Measurements from ENCODE around the gene PPFIA1.
"Not testable (repeated sequence)": the region's sequence is repeated elsewhere in the genome, so short reads cannot be mapped to it uniquely, and the experiment has no call there.

Gene PPFIA1

GRCh38 chr11:70327717-70328116 lies 57.2 kb downstream of the PPFIA1 start:
- no peak for DNase-seq

GRCh38 chr11:70328556-70328955 lies 58.1 kb downstream of the PPFIA1 start:
- no peak for DNase-seq

GRCh38 chr11:70331320-70331843 lies 60.9 kb downstream of the PPFIA1 start:
- not testable (repeated sequence) for DNase-seq

DNA sequence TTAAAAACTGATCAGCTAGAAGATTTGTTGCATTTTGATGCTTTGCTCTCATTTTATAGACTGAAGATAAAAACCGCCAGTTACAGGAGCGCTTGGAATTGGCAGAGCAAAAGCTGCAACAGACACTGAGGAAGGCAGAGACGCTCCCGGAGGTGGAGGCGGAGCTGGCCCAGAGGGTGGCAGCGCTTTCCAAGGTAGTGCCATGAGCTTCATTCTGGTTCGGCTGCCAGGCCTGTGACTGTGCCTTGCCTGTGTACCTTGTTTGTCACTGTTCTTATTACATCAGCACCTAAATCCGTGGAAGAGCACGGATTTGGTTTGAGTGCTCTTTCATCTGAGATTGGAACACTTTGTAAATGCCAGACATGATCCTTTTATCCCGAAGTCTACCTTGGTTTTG lies 61.4 kb downstream of the PPFIA1 start:
- DNase-seq: no peak

GRCh38 chr11:70332567-70332966 lies 62.1 kb downstream of the PPFIA1 start:
- DNase-seq: no peak

GRCh38 chr11:70333261-70333660 lies 62.8 kb downstream of the PPFIA1 start:
- no peak for DNase-seq

- DNase-seq: no peak
These were observed 64.0 kb downstream of the PPFIA1 start for GRCh38 chr11:70334351-70334995.

GRCh38 chr11:70335511-70335910 lies 65.0 kb downstream of the PPFIA1 start:
- DNase-seq: no peak

DNA sequence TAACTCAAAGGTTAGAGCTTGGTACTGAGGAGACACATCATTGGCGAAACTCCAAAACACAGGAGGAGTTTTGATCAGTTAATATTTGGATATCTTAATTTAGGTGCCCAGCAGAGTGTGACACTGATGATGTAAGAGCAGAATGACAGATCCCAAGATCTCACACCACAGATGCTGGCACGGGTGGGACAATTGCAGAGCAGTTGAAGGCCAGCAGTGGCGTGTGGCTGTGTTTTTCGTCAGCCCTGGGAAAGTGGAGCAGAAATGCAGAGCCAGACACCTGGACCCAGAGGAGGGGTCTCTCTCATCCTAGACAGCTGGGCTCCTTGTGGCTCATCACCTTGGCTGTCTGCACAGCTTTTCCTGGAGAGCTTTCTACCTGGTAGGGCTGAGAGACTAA lies 68.1 kb downstream of the PPFIA1 start:
- DNase-seq: no peak

DNA sequence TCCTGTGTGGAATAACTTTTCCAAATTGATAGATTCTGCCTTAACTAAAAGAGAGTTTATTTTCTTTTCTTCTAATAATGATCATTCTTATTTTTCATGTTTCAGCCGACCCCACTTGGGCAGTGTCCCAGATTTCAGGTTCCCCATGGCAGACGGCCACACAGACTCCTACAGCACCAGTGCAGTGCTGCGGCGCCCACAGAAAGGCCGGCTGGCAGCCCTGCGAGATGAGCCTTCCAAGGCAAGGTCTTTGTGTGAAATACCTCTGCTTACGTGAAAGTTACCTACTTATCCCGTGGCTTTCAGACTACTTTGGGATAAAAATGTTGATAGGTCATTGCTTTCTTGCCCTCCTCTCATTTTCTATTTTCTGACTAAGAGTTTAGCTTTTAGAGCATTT lies 68.6 kb downstream of the PPFIA1 start:
- no peak for DNase-seq

GRCh38 chr11:70341881-70342429 lies 71.5 kb downstream of the PPFIA1 start:
- no peak for DNase-seq

DNA sequence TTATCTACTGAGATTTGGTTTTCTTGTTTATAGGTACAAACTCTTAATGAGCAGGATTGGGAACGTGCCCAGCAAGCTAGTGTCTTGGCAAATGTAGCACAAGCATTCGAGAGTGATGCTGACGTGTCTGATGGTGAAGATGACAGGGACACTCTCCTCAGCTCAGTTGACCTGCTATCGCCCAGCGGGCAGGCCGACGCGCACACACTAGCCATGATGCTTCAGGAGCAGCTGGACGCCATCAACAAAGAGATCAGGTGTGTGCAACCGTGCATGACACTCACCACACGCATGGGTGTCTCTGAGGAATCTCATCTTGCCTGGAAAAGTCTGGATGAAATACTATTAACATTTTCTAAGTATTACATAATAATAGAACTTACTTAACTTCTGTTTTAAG lies 73.1 kb downstream of the PPFIA1 start:
- no peak for DNase-seq

- no peak for DNase-seq
These were observed 77.7 kb downstream of the PPFIA1 start for GRCh38 chr11:70348191-70348590.

GRCh38 chr11:70348608-70349007 lies 78.1 kb downstream of the PPFIA1 start:
- no peak for DNase-seq

GRCh38 chr11:70351646-70352045 lies 81.2 kb downstream of the PPFIA1 start:
- DNase-seq: no peak

- DNase-seq: no peak
These were observed 81.6 kb downstream of the PPFIA1 start for GRCh38 chr11:70352100-70352499.

DNA sequence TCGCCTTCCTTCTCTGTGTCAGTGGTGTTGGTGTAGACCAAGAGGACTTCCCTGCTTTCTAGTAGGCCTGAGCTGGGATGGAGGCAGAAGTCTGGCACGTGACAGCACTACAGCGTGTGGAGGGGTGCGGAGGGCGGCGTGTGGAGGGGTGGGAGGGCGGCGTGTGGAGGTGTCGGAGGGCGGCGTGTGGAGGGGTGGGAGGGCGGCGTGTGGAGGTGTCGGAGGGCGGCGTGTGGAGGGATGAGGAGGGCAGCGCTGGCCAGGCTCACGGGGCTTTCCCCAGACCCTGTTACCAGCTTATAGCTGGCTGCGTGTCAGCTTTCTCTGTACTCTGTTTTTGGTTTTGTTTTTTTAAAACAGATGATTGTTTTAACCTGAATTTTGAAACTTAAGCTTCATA lies 82.1 kb downstream of the PPFIA1 start:
- DNase-seq: no peak

DNA sequence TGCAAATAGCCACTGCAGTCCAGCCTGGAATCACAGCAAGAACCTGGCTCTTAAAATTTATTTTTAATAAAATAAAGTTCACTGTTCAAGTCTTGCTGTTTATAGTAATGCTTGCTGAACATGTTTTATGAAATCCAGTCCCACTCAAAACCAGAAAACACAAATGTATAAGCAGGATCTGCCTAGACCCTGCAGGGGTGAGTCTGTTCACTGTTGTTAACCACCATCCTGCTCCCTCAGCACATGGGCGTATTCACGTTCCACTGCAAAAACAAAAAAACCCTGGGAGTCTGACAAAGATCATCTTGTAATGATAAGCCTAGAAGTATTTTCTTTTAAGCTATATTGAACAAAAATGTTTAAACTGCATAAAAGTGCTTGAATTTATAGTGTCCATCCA lies 82.8 kb downstream of the PPFIA1 start:
- DNase-seq: no peak

- no peak for DNase-seq
These were observed 83.5 kb downstream of the PPFIA1 start for GRCh38 chr11:70353900-70354568.

DNA sequence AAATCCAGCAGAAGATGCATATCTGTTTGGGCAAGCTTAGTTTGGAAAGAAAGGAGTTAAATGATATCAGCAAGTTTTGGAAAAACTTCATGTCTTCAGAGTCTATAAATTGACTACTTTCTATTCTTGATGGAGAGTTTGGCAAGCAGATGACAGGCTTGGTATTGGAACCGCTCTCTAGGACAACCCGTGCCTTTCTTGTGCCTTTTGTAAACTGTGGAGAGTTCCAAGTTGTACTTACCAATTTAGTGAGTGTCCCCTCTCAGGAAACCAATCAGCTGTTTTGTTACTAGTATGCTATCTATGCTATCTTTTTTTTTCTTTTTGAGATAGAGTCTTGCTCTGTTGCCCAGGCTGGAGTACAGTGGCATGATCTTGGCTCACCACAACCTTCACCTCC lies 84.1 kb downstream of the PPFIA1 start:
- no peak for DNase-seq

- DNase-seq: no peak
These were observed 88.3 kb downstream of the PPFIA1 start for GRCh38 chr11:70358753-70359152.

- no peak for DNase-seq
These were observed 89.1 kb downstream of the PPFIA1 start for GRCh38 chr11:70359451-70360205.

DNA sequence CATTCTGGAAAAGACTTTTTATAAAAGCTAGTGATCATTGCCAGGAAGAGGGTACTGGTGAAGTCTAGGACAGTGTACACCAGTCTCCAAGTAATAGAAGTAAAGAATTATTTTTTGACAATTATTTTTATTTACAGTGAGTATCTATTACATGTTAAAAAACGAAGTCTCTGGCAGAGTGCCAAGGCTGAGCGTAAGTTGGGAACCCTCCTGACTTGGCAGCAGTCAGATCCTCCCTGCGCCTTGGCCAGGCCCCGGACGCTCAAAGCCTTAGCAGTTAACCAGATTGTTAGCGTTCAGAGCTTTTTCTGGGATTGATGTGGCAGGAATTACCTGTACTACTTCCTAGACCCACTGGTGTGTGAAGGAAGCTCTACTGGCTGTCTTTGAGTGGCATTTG lies 89.7 kb downstream of the PPFIA1 start:
- no peak for DNase-seq

DNA sequence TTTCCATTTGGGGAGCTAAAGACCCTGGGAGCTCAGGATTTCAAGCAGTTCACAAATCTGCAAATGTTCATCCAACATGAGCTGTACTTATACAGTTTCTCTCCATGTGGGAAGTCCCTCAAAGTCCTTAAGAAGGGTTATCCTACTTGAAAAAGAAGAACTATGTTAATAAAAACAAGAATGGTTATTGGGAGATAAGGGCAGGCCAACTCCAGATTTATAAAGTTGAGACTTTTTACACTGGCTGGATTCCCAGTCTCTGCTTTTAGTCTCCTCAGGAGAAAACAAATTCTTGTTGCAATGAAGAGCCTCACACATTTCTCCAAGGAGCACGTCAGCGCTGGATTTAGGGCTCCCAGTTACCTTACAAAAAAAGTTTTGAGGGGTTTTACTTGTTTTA lies 93.7 kb downstream of the PPFIA1 start:
- no peak for DNase-seq
